ENCODE data around the gene RDH11. TPM values are rescaled to one million over a fixed set of nuclear protein-coding genes. Genes with fewer than 3 reads are reported as not detected.
"Not testable (repeated sequence)": the region's sequence is repeated elsewhere in the genome, so short reads cannot be mapped to it uniquely, and the experiment has no call there.

The RDH11 gene
- total RNA-seq, 4 donors from 2014 or later = 34.5 to 72.3 (median 49.1) TPM

GRCh38 chr14:67710209-67710608 lies 14.6 kb upstream of the RDH11 start:
- intact Hi-C loops (cut with DNase I; ENCODE audit: low total_unique reads) = no loop called here
- 79 to 83% methylated on average over 2 of the region's 2 CpGs for WGBS, 2 donors
- no peak for DNase-seq (ENCODE audit: low spot score in 2 of 2)
- TF ChIP-seq POLR2A (IDR thresholded peaks at IDR 0.05) = no peak
- TF ChIP-seq, protein P1, sequence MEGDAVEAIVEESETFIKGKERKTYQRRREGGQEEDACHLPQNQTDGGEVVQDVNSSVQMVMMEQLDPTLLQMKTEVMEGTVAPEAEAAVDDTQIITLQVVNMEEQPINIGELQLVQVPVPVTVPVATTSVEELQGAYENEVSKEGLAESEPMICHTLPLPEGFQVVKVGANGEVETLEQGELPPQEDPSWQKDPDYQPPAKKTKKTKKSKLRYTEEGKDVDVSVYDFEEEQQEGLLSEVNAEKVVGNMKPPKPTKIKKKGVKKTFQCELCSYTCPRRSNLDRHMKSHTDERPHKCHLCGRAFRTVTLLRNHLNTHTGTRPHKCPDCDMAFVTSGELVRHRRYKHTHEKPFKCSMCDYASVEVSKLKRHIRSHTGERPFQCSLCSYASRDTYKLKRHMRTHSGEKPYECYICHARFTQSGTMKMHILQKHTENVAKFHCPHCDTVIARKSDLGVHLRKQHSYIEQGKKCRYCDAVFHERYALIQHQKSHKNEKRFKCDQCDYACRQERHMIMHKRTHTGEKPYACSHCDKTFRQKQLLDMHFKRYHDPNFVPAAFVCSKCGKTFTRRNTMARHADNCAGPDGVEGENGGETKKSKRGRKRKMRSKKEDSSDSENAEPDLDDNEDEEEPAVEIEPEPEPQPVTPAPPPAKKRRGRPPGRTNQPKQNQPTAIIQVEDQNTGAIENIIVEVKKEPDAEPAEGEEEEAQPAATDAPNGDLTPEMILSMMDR (IDR thresholded peaks at IDR 0.05) = no peak
- H3K4me3 ChIP-seq (ENCODE audit: low read depth, poor library complexity, severe bottlenecking) = no peak overlapping the region

- DNase-seq (ENCODE audit: low spot score in 2 of 2); H3K4me3 ChIP-seq (ENCODE audit: low read depth, poor library complexity, severe bottlenecking); intact Hi-C loops (cut with DNase I; ENCODE audit: low total_unique reads): not testable (repeated sequence)
- 37 to 59% methylated on average over 1 of the region's 1 CpG for WGBS, 2 donors
Observed at GRCh38 chr14:67709796-67710195, 14.2 kb upstream of the RDH11 start.

DNA sequence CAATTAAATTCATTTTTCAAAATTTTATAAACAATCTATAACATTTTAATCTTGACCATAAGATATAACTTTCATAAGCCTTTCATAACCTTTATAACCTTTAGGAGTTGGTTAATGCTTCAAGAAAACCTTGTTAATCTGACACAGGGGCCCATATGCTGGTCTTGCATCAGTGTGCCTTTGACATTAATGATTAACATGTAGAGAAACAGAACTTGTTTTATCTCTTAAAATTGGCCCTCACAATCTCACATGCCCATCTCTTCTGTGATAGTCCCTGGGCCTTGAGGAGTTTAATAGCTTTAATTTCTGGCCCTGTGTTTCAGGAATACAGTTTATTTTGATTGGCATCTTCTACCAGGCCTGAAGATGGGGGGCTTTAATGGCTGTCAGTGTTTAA lies 13.8 kb upstream of the RDH11 start:
- intact Hi-C loops (cut with DNase I; ENCODE audit: low total_unique reads); DNase-seq (ENCODE audit: low spot score in 2 of 2): not testable (repeated sequence)

DNA sequence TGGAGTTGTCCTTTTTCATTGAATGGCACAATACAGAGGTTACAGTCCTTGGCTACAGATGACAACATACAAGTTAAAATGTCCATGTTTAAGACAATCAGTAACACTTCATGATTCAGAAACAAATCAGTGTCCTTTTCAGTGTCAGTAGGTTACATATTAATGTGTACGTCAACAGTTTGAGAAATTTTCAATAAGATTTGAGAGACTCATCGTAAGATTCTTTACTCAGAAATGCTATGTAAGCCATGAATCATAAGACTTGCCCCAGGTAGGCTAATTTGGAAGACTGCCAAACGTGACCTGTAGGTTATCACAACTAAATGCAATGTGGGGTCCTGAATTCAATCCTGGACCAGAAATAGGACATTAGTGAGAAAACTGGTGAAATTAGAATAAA lies 9.6 kb upstream of the RDH11 start:
- intact Hi-C loops (cut with DNase I; ENCODE audit: low total_unique reads) = no loop called here
- TF ChIP-seq POLR2A (IDR thresholded peaks at IDR 0.05) = no peak
- TF ChIP-seq, protein P1 (IDR thresholded peaks at IDR 0.05) = no peak
- WGBS, 2 donors = 47 to 52% methylated on average over 3 of the region's 3 CpGs
- H3K4me3 ChIP-seq (ENCODE audit: low read depth, poor library complexity, severe bottlenecking) = no peak overlapping the region
- DNase-seq (ENCODE audit: low spot score in 2 of 2) = no peak

More for the DNA sequence above, 13.8 kb upstream of the RDH11 start:
- not testable (repeated sequence) for H3K4me3 ChIP-seq (ENCODE audit: low read depth, poor library complexity, severe bottlenecking)

- TF ChIP-seq, protein P1 (IDR thresholded peaks at IDR 0.05) = peak in 1 of 3 donors; percentile 61
- TF ChIP-seq POLR2A (IDR thresholded peaks at IDR 0.05) = no peak
- intact Hi-C loops (cut with DNase I; ENCODE audit: low total_unique reads) = no loop called here
- H3K4me3 ChIP-seq (ENCODE audit: low read depth, poor library complexity, severe bottlenecking) = no peak overlapping the region
- whole genome bisulfite sequencing, 2 donors = 0 to 2% methylated on average over 3 of the region's 3 CpGs
- no peak for DNase-seq (ENCODE audit: low spot score in 2 of 2)
Observed at GRCh38 chr14:67704484-67705089, 9.0 kb upstream of the RDH11 start.

DNA sequence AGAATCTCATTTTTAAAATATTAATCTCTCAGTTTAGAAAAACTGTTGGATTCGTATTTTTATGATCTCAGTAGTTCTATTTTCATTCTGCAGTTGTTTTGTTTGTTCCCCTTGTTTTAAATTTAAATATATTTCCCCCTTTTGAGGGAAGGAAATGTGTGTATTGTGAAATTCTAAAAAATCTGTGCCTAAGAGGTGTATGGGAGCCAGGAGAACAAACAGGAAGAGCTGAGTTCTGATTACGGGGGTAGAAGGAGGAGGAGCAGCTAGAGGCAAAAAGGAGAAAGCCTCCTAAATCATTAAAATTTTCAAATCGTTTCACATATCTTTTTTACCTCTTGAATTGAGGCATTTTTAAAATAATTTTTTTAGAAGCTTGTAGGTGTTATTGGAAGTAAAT lies 8.4 kb upstream of the RDH11 start:
- no peak for DNase-seq (ENCODE audit: low spot score in 2 of 2)
- H3K4me3 ChIP-seq (ENCODE audit: low read depth, poor library complexity, severe bottlenecking) = no peak overlapping the region
- no peak for TF ChIP-seq POLR2A (IDR thresholded peaks at IDR 0.05)
- TF ChIP-seq, protein P1 (IDR thresholded peaks at IDR 0.05) = no peak
- intact Hi-C loops (cut with DNase I; ENCODE audit: low total_unique reads) = no loop called here
- WGBS, 2 donors = 49 to 54% methylated on average over 3 of the region's 3 CpGs

DNA sequence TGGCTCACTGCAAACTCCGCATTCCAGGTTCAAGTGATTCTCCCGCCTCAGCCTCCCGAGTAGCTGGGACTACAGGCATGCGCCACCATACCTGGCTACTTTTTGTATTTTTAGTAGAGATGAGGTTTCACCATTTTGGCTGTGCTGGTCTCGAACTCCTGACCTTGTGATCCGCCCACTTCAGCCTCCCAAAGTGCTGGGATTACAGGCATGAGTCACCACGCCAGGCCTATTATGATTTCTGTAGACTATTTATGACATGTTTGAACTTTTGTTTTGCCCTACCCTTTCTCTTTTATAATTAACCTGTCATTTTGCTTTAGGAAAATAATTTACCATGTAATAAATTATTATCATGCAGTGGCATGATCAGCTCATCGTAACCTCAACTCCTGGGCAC lies 5.9 kb upstream of the RDH11 start, which contains the start of gene RDH12:
TSS of gene RDH12 (plus strand) at position 395 of the 400 bp plus-strand sequence. CDS start 20,757 bp downstream, outside the sequence.
- H3K4me3 ChIP-seq (ENCODE audit: low read depth, poor library complexity, severe bottlenecking); DNase-seq (ENCODE audit: low spot score in 2 of 2); intact Hi-C loops (cut with DNase I; ENCODE audit: low total_unique reads): not testable (repeated sequence)
- 70 to 74% methylated on average over 8 of the region's 8 CpGs for WGBS, 2 donors

Measured in lower leg skin (tissue), 4 donors.